HS-27A (cell line): ENCODE measurements around the gene GOLGA6L7.
"Not testable (repeated sequence)": the region's sequence is repeated elsewhere in the genome, so short reads cannot be mapped to it uniquely, and the experiment has no call there.

Experiments used
- DNase-seq: peaks from one replicate; pipeline ENCODE4 v3.0.0-alpha.2; 2012; ENCODE audit warnings: low read depth, missing footprints

GOLGA6L7 gene

DNA sequence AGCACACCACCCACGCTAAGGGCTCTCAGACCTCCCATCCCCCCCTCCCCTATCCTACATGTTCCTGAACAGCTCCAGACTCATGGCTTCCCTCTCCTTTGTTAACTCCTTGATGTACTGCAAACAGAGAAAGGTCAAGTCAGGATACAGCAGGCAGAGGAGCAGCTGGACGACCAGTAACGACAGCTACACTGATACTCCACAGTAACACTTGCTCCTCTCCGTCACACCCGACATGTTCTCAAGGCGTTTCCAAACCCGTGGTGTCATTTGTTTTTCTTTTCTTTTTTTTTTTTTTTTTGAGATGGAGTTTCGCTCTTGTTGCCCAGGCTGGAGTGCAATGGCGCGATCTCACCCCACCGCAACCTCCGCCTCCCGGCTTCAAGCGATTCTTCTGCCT, 4.3 kb downstream of the GOLGA6L7 start:
- DNase-seq: not testable (repeated sequence)

GRCh38 chr15:28843520-28843919, 4.9 kb downstream of the GOLGA6L7 start:
- not testable (repeated sequence) for DNase-seq

DNA sequence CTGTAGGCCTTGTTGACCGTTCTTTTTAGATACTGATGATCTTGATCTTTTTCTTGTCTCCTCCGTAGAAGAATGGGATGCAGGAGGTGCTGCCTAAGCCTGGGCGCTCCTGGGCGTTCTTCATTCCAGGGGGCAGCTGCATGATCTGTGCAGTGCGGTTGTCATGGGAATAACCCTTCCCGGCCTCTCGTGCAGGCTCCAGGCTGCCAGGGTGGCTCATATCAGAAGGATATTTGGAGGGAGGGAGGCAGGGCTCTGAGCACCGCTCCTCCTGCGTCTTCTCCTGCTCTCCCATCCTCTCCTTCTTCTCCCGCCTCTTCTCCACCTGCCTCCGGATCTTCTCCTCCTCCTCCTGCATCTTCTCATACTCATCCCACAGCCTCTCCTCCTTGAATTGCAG, 6.2 kb downstream of the GOLGA6L7 start:
- not testable (repeated sequence) for DNase-seq

GRCh38 chr15:28840285-28840684, 8.2 kb downstream of the GOLGA6L7 start:
- DNase-seq: not testable (repeated sequence)

GRCh38 chr15:28834957-28835585, 13.4 kb downstream of the GOLGA6L7 start:
- not testable (repeated sequence) for DNase-seq

DNA sequence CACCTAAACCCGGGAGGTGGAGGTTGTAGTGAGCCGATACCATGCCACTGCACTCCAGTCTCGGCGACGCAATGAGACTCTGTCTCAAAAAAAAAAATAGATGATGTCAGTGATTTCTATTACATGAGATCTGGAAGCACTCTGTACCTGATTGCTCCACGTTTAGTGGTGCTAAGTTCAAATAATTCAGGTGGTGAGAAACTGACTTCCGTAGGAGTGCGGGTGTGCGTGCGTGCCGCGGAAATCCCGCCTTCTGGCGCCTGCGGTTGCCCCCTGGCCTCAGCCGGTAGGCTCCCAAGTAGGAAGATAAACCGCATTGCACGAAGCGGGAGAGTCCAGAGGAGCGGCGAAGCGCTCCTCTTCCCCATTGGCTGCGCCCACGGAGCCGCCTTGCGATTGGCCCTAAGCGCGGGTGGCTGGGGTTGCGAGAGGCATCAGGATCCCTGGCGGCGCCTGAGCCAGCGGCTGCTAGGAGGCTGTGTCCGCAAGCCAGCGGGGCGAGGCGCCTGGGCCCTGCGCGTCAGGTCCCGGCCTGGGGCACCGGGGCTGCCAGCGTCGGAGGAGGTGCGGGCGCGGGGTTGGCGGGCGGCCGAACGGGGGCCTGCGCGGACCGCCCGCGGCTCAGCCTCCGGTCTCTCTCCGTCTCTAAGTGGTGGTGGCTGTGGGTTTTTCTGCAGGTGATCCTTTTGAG, 16.4 kb downstream of the GOLGA6L7 start:
- not testable (repeated sequence) for DNase-seq

GRCh38 chr15:28821420-28821819, 27.0 kb downstream of the GOLGA6L7 start:
- not testable (repeated sequence) for DNase-seq

DNA sequence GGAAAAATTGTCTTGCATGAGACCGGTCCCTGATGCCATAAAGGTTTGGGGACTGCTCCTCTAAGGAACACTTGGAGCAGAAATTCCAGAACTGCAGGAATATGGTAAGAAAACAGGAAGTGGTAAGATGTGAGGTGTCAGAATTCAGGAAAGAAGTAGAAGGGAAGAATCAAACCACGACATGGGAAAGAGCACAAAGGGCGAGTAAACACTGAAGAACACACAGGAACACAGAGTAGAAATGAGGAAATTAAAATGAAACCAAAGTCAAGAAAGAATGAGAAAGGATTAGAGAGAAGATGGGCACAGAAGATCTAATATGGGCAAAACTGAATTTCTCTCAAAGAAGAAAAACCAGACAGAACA, 28.5 kb downstream of the GOLGA6L7 start:
- not testable (repeated sequence) for DNase-seq

GRCh38 chr15:28819019-28819929, 29.2 kb downstream of the GOLGA6L7 start:
- DNase-seq: not testable (repeated sequence)

DNA sequence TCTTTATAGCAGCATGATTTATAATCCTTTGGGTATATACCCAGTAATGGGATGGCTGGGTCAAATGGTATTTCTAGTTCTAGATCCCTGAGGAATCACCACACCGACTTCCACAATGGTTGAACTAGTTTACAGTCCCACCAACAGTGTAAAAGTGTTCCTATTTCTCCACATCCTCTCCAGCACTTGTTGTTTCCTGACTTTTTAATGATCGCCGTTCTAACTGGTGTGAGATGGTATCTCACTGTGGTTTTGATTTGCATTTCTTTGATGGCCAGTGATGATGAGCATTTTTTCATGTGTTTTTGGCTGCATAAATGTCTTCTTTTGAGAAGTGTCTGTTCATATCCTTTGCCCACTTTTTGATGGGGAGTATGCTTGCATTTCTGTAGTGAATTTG, 30.3 kb downstream of the GOLGA6L7 start:
- DNase-seq: not testable (repeated sequence)

DNA sequence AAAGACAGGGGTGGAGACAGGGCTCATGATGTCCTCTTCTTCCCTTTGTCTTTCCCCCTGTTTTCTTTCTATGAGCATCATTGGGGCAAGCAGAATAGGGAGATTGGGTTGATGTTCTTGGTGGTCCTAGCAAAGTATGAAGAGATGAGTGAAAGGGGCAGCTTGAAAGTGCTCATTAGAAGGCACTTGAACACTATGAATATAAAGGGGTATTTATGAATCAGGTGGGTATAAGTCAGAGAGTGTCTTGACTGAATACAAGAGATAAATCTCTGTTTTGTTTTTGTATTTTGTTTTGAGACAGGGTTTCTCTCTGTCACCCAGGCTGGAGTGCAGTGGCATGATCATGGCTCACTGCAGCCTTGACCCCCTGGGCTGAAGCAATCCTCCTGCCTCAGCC, 34.4 kb downstream of the GOLGA6L7 start:
- DNase-seq: not testable (repeated sequence)

DNA sequence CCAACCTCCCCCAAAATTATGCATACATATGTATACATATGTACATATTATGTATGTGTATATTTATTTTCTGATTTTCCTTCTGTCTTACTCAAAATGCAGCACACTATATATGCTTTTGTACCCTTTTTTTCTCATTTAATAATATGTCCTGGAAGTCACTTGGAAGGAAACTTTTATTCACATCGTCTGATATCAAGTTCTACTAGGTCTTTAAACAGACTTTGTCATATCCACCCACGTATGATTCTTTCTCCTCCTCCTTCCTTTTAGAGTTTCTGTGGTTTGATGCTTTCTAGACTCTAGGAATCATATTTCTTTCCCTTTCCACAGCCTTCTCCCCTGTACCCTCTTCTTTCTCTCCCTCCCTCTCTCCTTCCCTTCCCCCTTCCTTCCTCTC, 35.1 kb downstream of the GOLGA6L7 start:
- not testable (repeated sequence) for DNase-seq

DNA sequence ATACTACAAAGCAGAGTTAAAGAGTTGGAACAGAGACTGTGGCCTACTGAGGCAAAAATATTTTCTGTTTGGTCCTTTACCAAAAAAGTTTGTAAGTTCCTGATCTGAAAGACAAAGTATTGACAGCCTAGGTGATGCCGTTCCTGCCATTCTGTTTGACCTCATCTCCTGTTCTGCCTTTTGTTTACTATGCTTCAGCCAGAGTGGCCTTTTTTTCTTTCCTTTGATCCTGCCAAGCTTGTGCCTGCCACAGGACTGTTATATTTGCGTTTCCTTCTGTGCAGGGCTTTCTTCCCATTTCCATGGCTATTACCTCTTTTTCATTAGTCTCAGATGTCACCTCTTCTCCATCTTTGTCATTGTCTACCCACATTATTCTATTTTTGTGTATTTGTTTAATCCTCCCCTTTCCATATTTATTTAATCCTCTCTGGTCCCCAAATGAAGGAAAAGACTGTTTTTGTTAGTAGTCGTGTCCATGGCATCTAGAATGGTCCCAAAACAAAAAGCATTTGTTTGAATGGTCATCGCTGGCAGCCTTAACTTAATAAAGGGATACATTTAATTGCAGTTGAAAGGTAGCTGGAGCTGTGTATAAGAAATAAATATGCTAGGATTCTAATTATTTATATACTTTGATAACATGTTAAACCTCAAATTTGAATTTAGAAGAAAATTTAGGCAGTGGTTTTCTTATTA, 36.4 kb downstream of the GOLGA6L7 start:
- DNase-seq: not testable (repeated sequence)

DNA sequence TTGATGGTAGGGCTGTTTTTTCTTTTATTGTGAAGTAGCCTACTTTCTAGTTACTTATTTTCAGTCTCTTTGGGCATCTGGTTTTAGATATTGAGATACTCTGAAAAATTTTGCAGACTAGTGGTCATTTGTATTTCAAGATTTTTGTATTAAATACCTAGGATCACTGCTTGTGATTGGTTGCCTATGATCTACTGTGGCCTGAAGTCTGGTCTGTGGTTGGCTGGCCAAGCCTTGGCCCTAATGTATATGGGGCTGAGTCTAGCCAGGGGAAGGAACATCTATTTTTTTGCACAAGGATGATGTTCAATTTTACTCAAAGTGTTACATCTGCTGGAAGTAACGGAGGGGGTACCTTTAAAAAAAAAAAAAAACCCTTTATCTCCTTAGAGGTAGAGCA, 38.0 kb downstream of the GOLGA6L7 start:
- not testable (repeated sequence) for DNase-seq

DNA sequence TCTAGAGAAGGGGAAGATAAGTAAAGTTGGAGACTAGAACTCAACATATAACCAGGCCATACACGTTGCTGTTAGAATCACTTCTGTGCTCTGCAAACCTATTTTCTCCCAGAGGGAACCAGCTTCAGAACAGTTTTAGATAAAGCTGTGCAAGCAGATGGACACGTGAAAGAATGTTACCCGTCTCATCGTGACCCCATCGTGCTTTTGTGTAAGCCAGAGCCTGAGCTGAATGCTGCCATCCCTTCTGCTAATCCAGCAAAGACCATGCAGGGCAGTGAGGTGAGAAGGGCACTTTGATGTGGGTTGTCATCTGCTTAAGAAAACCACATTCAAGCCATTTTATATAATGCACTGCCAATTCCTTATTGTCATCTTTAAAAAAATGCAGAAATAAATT, 40.3 kb downstream of the GOLGA6L7 start:
- not testable (repeated sequence) for DNase-seq

DNA sequence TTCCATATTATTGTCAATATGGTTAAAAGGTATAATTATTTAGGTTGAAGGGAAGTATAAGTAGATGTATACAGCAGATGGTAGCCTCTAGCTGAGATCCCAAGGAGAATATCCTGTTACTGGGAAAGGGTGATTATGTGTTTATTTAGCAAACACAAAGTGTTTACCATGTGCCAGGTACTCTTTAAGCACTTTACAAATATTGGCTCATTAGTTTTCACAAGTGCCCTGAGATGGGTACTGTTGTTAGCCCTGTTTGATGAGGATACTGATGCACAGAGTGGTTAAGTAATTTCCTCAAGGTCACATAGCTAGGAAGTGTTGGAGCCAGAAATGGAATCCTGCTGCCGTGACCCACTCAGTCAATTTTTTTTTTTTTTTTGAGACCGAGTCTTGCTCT, 48.1 kb downstream of the GOLGA6L7 start:
- not testable (repeated sequence) for DNase-seq

- not testable (repeated sequence) for DNase-seq
Observed at GRCh38 chr15:28798234-28798633, 50.2 kb downstream of the GOLGA6L7 start.

DNA sequence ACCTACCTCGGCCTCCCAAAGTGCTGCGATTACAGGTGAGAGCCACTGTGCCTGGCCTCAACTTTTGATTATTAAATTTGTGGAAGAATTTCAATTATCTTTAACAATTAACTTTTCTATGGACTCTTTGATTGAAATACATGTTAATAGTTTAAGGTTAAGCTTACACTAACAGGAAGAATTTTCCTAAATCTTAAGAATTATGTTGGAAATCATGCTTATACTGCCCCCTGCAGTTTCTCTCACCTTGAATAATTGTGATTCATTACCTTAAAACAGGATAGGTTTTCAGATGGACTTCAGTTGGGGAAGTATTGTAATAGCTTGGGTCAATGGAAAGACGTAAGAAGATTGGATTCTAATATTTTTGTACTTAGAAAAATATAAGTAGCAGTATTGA, 54.2 kb downstream of the GOLGA6L7 start:
- DNase-seq: not testable (repeated sequence)
